Karpas-422 (cell line): ENCODE results near the gene AGAP1. TPM values are rescaled to one million over a fixed set of nuclear protein-coding genes. Genes with fewer than 3 reads are reported as not detected.

Experiments
- DNase-seq: peaks from one replicate; pipeline ENCODE4 v3.0.0-alpha.2; 2015
- H2AFZ ChIP-seq: fragments of 200-600 bp; sonication (generic); 2 replicates; pipeline ENCODE4 v1.6.1; 2014; ENCODE audit warnings: antibody characterized with exemption, low read length, mixed read lengths
- H3K27ac ChIP-seq: fragments of 200-600 bp; sonication (generic); 2 replicates; pipeline ENCODE4 v1.5.1; 2014; ENCODE audit warnings: mild to moderate bottlenecking, low read length, moderate library complexity
- H3K27me3 ChIP-seq: fragments of 200-600 bp; sonication (generic); 2 replicates; pipeline ENCODE4 v1.6.1; 2014; ENCODE audit warnings: low read length, mixed read lengths
- H3K36me3 ChIP-seq: fragments of 200-600 bp; sonication (generic); 2 replicates; pipeline ENCODE4 v1.6.1; 2014; ENCODE audit warnings: low read length, mixed read lengths; ENCODE audit not compliant: insufficient read depth
- H3K4me1 ChIP-seq: fragments of 200-600 bp; sonication (generic); 2 replicates; pipeline ENCODE4 v1.6.1; 2014; ENCODE audit warnings: mild to moderate bottlenecking, low read length, mixed read lengths
- H3K4me2 ChIP-seq: fragments of 200-600 bp; sonication (generic); 2 replicates; pipeline ENCODE4 v1.6.1; 2014; ENCODE audit warnings: low read length, low read depth, mild to moderate bottlenecking; ENCODE audit not compliant: poor library complexity, severe bottlenecking
- H3K4me3 ChIP-seq: fragments of 200-600 bp; sonication (generic); 2 replicates; pipeline ENCODE4 v1.5.1; 2014; ENCODE audit warnings: mild to moderate bottlenecking, antibody characterized with exemption, low read length, mixed read lengths
- H3K79me2 ChIP-seq: fragments of 200-600 bp; sonication (generic); 2 replicates; pipeline ENCODE4 v1.6.1; 2014; ENCODE audit warnings: mild to moderate bottlenecking, low read length, mixed read lengths
- H3K9ac ChIP-seq: fragments of 200-600 bp; sonication (generic); 2 replicates; pipeline ENCODE4 v1.6.0; 2014; ENCODE audit warnings: low read length
- H3K9me2 ChIP-seq: fragments of 200-600 bp; sonication (generic), shearing (Covaris generic); replicated peaks from 2 replicates; pipeline ENCODE4 v1.6.0; 2014; ENCODE audit warnings: mild to moderate bottlenecking, low read length, moderate library complexity; ENCODE audit not compliant: insufficient read depth
- H3K9me3 ChIP-seq: fragments of 300-700, 200-600 bp; sonication (generic); 2 replicates; pipeline ENCODE4 v1.6.1; 2014; ENCODE audit warnings: low read length, mixed read lengths
- H4K20me1 ChIP-seq: fragments of 200-600 bp; sonication (generic); 2 replicates; pipeline ENCODE4 v1.6.1; 2014; ENCODE audit warnings: mild to moderate bottlenecking, antibody characterized with exemption, low read length, low read depth; ENCODE audit not compliant: insufficient read depth
- small RNA-seq: library from RNA; depleted of rRNA; stranded (forward); fragments of <200 nt; gene quantifications from one replicate; pipeline ENCODE3, GENCODE V24; 2014
- total RNA-seq: library from RNA; depleted of rRNA; stranded (reverse); fragments of >200 nt; shearing (Covaris generic); gene quantifications from 2 replicates; pipeline ENCODE4 v1.2.3, GENCODE V29; 2014; ENCODE audit warnings: low replicate concordance

The AGAP1 gene
- total RNA-seq, 1 experiment from 2014 or later = not detected

DNA sequence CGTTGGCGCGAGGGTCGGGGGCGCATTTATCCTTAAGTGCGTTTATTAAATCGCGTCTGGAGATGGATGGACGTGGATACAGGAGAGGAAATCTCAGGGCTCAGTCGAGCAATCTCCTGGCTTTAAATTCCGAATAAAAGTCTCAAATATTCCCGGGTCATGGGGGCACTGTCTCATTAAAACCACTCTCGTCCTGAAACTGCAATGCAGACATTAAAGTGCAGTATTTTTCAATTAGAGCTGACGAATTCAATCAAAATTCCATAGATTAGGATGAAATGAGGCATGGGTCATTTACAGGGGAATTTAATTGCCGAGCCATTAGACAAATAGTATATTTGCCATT, 685.0 kb downstream of the AGAP1 start:
- no peaks in the 10 kb centered on the region for H3K9me3 ChIP-seq
- no peak overlapping the region for H3K4me3 ChIP-seq
- H3K36me3 ChIP-seq = no peaks in the 10 kb centered on the region
- no peaks in the 10 kb centered on the region for H3K9me2 ChIP-seq
- no peak overlapping the region for H3K4me2 ChIP-seq
- H3K27ac ChIP-seq = no peak overlapping the region
- no peak for DNase-seq
- no peak overlapping the region for H3K9ac ChIP-seq
- no peak overlapping the region for H2AFZ ChIP-seq
- no peaks in the 10 kb centered on the region for H3K27me3 ChIP-seq
- no peaks in the 10 kb centered on the region for H4K20me1 ChIP-seq
- no peaks in the 10 kb centered on the region for H3K4me1 ChIP-seq
- H3K79me2 ChIP-seq = no peaks in the 10 kb centered on the region

DNA sequence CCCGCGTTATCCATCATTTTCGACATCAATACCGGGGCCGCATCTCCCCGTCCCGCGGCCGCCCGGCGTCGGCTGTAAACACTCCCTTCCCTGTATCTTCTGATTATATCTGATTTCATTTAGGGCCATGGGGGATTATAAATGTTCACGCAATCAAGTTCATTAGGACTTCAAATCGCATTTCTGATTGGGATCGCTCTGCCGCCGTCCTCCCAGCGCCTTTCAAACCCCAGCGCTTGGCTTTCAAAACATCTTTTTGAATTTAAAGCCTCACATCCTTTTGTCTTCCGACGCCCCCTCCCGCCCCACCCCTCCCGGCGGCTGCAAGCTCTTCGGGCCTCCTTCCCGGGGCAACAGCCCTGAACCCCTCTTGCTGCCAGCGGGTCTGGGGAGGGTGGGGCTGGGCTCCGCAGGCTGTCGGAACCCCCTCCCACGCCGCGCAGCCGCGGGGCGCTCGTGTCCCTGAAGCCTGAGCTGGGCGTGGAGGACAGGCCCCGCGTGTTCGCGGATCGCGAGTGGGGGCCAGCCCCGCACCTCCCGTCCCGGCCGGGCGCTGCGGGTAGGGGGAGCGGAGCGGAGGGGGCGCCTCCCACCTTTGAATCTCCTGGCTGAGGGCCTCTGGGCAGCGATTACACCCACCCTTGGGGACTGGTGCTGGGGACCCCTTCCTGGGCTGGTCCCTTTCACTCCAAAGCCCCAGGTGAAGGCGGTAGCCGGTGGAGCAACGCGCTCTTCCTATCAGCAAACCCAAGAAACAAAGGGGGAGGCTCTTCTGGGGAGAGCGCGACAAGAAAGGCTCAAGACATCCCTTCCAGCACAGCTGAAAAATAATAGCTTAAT, 685.6 kb downstream of the AGAP1 start:
- Histone ChIP-seq H3K9ac (no peak overlapping the region), H3K4me3 (no peak overlapping the region), H3K4me2 (no peak overlapping the region), H3K27ac (no peak overlapping the region), H3K36me3 (no peaks in the 10 kb centered on the region), H3K79me2 (no peaks in the 10 kb centered on the region), H4K20me1 (no peaks in the 10 kb centered on the region), H3K4me1 (no peaks in the 10 kb centered on the region), H2AFZ (no peak overlapping the region), H3K9me3 (no peaks in the 10 kb centered on the region), H3K27me3 (no peaks in the 10 kb centered on the region), H3K9me2 (no peaks in the 10 kb centered on the region)
- DNase-seq = no peak

DNA sequence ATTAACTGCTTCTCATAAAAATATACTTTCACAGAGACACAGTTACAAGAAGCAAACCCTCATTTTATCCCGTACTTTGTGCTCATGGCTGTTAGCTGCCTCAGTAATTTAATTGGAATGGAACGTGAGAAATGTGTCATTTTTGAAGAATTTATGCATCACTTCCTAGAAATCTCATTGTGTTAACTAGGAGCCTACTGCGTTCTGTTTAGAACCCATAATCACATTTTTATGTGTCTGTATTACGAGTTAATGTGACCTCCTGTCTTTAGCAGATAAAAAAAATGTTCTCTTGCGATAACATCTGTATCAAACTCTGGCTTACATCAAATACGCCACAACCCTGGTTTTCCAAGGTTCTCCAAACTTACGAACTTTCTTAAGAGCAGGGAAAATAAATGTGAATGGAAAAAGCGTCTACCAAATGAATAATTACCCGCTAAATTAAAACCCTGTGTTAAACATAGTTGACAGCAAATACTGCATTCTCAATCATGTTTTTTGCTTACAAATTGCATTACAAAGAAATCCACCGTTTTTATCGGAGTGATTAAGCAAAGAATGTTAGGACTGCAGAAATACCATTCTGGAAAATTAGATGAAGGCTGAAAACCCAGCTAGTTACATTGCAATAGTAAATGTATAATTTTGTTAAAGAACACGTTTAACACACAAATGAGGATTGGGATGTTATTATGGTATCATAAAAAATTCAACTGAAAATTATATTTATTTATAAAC, 686.4 kb downstream of the AGAP1 start:
- Histone ChIP-seq H3K27ac (no peak overlapping the region), H3K9me3 (no peaks in the 10 kb centered on the region), H3K4me1 (no peaks in the 10 kb centered on the region), H3K9ac (no peak overlapping the region), H3K27me3 (no peaks in the 10 kb centered on the region), H3K4me2 (no peak overlapping the region), H3K36me3 (no peaks in the 10 kb centered on the region), H3K4me3 (no peak overlapping the region), H3K9me2 (no peaks in the 10 kb centered on the region), H3K79me2 (no peaks in the 10 kb centered on the region), H2AFZ (no peak overlapping the region), H4K20me1 (no peaks in the 10 kb centered on the region)
- no peak for DNase-seq

DNA sequence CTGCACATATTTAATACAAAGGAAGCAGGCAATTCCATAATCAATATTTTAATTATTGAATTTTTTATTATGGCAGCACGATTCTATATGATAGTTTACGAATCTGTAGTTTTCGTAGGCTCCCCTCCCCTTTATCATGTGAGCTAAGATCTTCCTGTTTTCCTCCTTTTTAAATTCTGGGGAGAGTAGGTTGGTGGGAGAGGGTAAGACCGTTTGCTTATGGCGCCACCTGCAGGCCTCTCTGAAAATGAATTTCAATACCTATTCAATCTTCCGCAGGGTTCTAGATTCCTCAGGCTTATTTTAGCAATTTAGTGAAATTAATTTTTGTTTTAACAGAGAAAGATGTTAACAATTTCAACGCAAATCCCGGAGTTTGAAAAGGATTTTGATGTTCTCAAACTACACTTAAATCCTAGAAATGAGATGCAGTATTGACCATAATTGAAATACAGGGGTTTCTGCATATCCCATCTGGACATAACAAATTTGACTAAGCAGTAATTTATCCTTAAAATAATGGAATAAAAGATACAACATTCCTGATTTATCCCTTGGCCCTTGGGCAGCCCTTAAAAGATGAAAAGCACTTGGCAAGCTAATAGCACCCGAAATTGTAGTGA, 687.1 kb downstream of the AGAP1 start:
- H3K9ac ChIP-seq = no peak overlapping the region
- no peaks in the 10 kb centered on the region for H3K27me3 ChIP-seq
- peak; percentile 75 for DNase-seq

More for the DNA sequence above, 687.1 kb downstream of the AGAP1 start:
- Histone ChIP-seq H3K27ac (no peak overlapping the region), H3K9me3 (no peaks in the 10 kb centered on the region), H4K20me1 (no peaks in the 10 kb centered on the region), H3K36me3 (no peaks in the 10 kb centered on the region), H3K9me2 (no peaks in the 10 kb centered on the region), H2AFZ (no peak overlapping the region), H3K4me2 (no peak overlapping the region), H3K4me3 (no peak overlapping the region), H3K79me2 (no peaks in the 10 kb centered on the region), H3K4me1 (no peaks in the 10 kb centered on the region)

Small RNA genes within 50 kb of the gene (small RNA-seq; reads per million reads assigned to genes)
- not detected for gene RF00019
- not detected for gene RN7SL204P
- gene RNU7-127P = not detected
- gene TMSB10P1 = 0.28 reads per million
